ENCODE data around the gene SLC25A1. TPM values are rescaled to one million over a fixed set of nuclear protein-coding genes. Genes with fewer than 3 reads are reported as not detected.

Gene SLC25A1
- total RNA-seq, 1 experiment from 2014 or later = 201 TPM

GRCh38 chr22:19178065-19178656 is 375 bp downstream of the SLC25A1 start (continued):
- TF ChIP-seq, protein P1, sequence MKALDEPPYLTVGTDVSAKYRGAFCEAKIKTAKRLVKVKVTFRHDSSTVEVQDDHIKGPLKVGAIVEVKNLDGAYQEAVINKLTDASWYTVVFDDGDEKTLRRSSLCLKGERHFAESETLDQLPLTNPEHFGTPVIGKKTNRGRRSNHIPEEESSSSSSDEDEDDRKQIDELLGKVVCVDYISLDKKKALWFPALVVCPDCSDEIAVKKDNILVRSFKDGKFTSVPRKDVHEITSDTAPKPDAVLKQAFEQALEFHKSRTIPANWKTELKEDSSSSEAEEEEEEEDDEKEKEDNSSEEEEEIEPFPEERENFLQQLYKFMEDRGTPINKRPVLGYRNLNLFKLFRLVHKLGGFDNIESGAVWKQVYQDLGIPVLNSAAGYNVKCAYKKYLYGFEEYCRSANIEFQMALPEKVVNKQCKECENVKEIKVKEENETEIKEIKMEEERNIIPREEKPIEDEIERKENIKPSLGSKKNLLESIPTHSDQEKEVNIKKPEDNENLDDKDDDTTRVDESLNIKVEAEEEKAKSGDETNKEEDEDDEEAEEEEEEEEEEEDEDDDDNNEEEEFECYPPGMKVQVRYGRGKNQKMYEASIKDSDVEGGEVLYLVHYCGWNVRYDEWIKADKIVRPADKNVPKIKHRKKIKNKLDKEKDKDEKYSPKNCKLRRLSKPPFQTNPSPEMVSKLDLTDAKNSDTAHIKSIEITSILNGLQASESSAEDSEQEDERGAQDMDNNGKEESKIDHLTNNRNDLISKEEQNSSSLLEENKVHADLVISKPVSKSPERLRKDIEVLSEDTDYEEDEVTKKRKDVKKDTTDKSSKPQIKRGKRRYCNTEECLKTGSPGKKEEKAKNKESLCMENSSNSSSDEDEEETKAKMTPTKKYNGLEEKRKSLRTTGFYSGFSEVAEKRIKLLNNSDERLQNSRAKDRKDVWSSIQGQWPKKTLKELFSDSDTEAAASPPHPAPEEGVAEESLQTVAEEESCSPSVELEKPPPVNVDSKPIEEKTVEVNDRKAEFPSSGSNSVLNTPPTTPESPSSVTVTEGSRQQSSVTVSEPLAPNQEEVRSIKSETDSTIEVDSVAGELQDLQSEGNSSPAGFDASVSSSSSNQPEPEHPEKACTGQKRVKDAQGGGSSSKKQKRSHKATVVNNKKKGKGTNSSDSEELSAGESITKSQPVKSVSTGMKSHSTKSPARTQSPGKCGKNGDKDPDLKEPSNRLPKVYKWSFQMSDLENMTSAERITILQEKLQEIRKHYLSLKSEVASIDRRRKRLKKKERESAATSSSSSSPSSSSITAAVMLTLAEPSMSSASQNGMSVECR (CRISPR knock-in tag; IDR thresholded peaks at IDR 0.05; ENCODE audit: borderline replicate concordance) = no peak; the same call in 1 of the 2 replicates
- TF ChIP-seq GTF2I (CRISPR knock-in tag; conservative IDR thresholded peaks at IDR 0.05) (no peak), E2F4 (CRISPR knock-in tag; IDR thresholded peaks at IDR 0.05; ENCODE audit: borderline replicate concordance, low read depth) (no peak), ZNF219 (CRISPR knock-in tag; IDR thresholded peaks at IDR 0.05; ENCODE audit: borderline replicate concordance) (peak; percentile 38; the same call in 1 of the 2 replicates), ESRRA (CRISPR knock-in tag; IDR thresholded peaks at IDR 0.05; ENCODE audit: borderline replicate concordance) (0 out of 2 replicates have a peak, but pooled peaks have one; percentile 22), NFATC4 (CRISPR knock-in tag; IDR thresholded peaks at IDR 0.05) (no peak), CREM (CRISPR knock-in tag; IDR thresholded peaks at IDR 0.05) (0 out of 2 replicates have a peak, but pooled peaks have one; percentile 18), ZNF263 (CRISPR knock-in tag; IDR thresholded peaks at IDR 0.05; ENCODE audit: low read depth) (no peak), ZNF423 (CRISPR knock-in tag; IDR thresholded peaks at IDR 0.05) (peak; percentile 43), ATF3 (CRISPR knock-in tag; conservative IDR thresholded peaks at IDR 0.05) (no peak), ZNF138 (CRISPR knock-in tag; conservative IDR thresholded peaks at IDR 0.05) (no peak), IRF1 (CRISPR knock-in tag; IDR thresholded peaks at IDR 0.05) (no peak), GABPB1 (CRISPR knock-in tag; IDR thresholded peaks at IDR 0.05) (peak; percentile 17; the same call in 1 of the 2 replicates), SMAD4 (CRISPR knock-in tag; IDR thresholded peaks at IDR 0.05) (no peak)
- TF ChIP-seq, protein P2, sequence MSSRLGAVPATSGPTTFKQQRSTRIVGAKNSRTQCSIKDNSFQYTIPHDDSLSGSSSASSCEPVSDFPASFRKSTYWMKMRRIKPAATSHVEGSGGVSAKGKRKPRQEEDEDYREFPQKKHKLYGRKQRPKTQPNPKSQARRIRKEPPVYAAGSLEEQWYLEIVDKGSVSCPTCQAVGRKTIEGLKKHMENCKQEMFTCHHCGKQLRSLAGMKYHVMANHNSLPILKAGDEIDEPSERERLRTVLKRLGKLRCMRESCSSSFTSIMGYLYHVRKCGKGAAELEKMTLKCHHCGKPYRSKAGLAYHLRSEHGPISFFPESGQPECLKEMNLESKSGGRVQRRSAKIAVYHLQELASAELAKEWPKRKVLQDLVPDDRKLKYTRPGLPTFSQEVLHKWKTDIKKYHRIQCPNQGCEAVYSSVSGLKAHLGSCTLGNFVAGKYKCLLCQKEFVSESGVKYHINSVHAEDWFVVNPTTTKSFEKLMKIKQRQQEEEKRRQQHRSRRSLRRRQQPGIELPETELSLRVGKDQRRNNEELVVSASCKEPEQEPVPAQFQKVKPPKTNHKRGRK (CRISPR knock-in tag; IDR thresholded peaks at IDR 0.05; ENCODE audit: borderline replicate concordance) = no peak
- TF ChIP-seq, protein P3, sequence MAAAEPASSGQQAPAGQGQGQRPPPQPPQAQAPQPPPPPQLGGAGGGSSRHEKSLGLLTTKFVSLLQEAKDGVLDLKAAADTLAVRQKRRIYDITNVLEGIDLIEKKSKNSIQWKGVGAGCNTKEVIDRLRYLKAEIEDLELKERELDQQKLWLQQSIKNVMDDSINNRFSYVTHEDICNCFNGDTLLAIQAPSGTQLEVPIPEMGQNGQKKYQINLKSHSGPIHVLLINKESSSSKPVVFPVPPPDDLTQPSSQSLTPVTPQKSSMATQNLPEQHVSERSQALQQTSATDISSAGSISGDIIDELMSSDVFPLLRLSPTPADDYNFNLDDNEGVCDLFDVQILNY (CRISPR knock-in tag; IDR thresholded peaks at IDR 0.05) = peak; percentile 83
- TF ChIP-seq, protein P4, sequence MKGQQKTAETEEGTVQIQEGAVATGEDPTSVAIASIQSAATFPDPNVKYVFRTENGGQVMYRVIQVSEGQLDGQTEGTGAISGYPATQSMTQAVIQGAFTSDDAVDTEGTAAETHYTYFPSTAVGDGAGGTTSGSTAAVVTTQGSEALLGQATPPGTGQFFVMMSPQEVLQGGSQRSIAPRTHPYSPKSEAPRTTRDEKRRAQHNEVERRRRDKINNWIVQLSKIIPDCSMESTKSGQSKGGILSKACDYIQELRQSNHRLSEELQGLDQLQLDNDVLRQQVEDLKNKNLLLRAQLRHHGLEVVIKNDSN (CRISPR knock-in tag; IDR thresholded peaks at IDR 0.05) = no peak
